Measurements from ENCODE around the gene SLC35F3. TPM values are rescaled to one million over a fixed set of nuclear protein-coding genes. Genes with fewer than 3 reads are reported as not detected.
"Not testable (repeated sequence)": the region's sequence is repeated elsewhere in the genome, so short reads cannot be mapped to it uniquely, and the experiment has no call there.

SLC35F3 gene
- total RNA-seq, 3 donors from 2014 or later: 0.13 to 1.7 (median 0.76) TPM

DNA sequence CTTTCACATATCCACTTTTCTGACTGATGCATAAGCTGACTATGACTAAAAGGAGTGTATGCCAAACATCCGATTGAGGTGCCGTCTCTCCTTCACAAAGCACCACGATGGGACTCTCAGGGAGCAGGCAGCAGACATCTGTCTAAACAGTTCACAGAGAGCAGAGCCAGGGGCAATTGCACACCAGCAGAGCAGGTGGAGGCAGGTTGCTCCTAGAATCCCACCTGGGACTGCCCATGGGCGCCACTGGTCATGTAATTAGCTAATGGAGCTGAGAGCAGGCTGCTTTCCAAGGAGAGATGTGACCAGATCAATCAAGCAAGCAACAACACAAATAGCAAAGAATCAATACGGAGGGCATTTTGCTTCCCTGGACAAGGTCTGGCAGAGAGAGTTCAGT, 438.3 kb downstream of the SLC35F3 start:
- no peak overlapping the region for H3K4me3 Mint-ChIP-seq
- no peaks in the 10 kb centered on the region for H3K36me3 Mint-ChIP-seq (ENCODE audit: insufficient read depth)
- peaks cover 10% of the 10 kb centered on the region for H3K9me3 Mint-ChIP-seq
- peaks cover 2% of the 10 kb centered on the region for H3K27me3 Mint-ChIP-seq (ENCODE audit: low read depth)
- H3K4me1 Mint-ChIP-seq (ENCODE audit: low read depth): no peaks in the 10 kb centered on the region
- DNase-seq: no peak
- no peak for ATAC-seq

DNA sequence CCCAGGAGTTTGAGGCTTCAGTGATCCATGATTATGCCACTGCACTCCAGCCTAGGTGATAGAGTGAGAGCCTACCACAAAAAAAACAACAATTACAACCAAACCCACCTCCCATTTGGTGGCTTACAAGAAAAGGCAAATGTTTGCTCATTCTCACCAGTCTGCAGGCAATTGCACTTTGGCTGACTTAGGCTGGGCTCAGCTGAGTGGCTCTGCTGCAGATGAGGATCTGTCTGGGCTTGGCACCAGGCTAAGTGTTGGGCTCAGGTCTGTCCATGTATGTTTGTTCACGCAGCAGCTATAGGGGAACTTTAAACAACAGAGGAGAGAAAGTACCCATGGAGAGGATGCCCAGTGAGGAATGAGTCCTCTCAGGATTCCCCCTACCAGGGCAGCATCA, 440.8 kb downstream of the SLC35F3 start:
- Mint-ChIP-seq H3K36me3 (ENCODE audit: insufficient read depth) (no peaks in the 10 kb centered on the region), H3K4me1 (ENCODE audit: low read depth) (no peaks in the 10 kb centered on the region), H3K27me3 (ENCODE audit: low read depth) (peaks cover 6% of the 10 kb centered on the region), H3K9me3 (peaks cover 2% of the 10 kb centered on the region), H3K4me3 (no peak overlapping the region)
- no peak for DNase-seq
- ATAC-seq: no peak

- no peaks in the 10 kb centered on the region for H3K4me1 Mint-ChIP-seq (ENCODE audit: low read depth)
- H3K4me3 Mint-ChIP-seq: no peak overlapping the region
- H3K27me3 Mint-ChIP-seq (ENCODE audit: low read depth): peaks cover 8% of the 10 kb centered on the region
- ATAC-seq: no peak
- no peaks in the 10 kb centered on the region for H3K36me3 Mint-ChIP-seq (ENCODE audit: insufficient read depth)
- DNase-seq: no peak
- H3K9me3 Mint-ChIP-seq: no peaks in the 10 kb centered on the region
Measured at GRCh38 chr1:234348964-234349363, 444.5 kb downstream of the SLC35F3 start.

DNA sequence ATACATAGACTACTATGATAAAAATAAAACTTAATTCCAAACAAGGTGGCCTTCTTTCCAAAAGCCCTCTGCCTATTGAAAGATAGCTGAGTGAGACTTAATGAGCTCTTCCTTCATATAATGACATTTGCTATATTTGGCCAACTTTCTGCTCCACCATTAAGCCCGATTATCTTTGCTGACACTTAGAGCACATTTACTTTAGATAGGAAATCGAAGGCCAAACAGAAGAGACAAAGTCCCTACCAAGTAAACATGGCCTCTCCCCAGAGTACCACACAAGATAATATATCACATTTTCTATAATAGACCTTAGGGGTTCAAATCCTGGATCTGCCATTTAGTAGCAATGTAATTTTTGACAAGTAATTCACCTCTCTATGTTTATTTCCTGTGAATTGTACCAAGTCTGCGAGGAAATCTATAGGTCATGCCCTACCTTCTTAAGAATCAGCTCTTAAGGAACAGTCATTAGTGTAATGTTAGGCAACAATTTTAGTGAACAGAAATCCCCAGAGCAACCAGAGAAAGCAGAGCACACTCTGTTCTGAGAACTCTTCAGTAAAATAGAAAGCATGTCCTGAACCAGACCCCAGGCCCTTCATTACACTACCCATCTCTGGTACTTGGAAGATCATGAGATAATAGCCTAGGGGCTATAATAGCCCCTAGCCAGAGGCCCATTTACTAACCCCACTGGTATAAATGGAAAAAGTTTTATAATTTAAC, 451.5 kb downstream of the SLC35F3 start:
- H3K4me3 Mint-ChIP-seq: peak overlapping the region; percentile 84
- ATAC-seq: peak in 1 of 2 donors; percentile 35
- no peaks in the 10 kb centered on the region for H3K9me3 Mint-ChIP-seq
- peaks cover 2% of the 10 kb centered on the region for H3K27me3 Mint-ChIP-seq (ENCODE audit: low read depth)
- H3K36me3 Mint-ChIP-seq (ENCODE audit: insufficient read depth): peaks cover 2% of the 10 kb centered on the region
- no peak for DNase-seq
- H3K4me1 Mint-ChIP-seq (ENCODE audit: low read depth): peaks cover 11% of the 10 kb centered on the region

GRCh38 chr1:234356615-234357269, 452.3 kb downstream of the SLC35F3 start:
- ATAC-seq (peak; percentile 66 to 79), DNase-seq (peak; percentile 38)
- H3K27me3 Mint-ChIP-seq (ENCODE audit: low read depth); H3K36me3 Mint-ChIP-seq (ENCODE audit: insufficient read depth); H3K9me3 Mint-ChIP-seq: not testable (repeated sequence)
- H3K4me3 Mint-ChIP-seq: peak overlapping the region; percentile 84
- peaks cover 14% of the 10 kb centered on the region for H3K4me1 Mint-ChIP-seq (ENCODE audit: low read depth)

- Mint-ChIP-seq H3K36me3 (ENCODE audit: insufficient read depth) (peaks cover 2% of the 10 kb centered on the region), H3K9me3 (no peaks in the 10 kb centered on the region), H3K4me3 (peak overlapping the region; percentile 84), H3K27me3 (ENCODE audit: low read depth) (no peaks in the 10 kb centered on the region), H3K4me1 (ENCODE audit: low read depth) (peaks cover 14% of the 10 kb centered on the region)
- no peak for ATAC-seq
- DNase-seq: no peak
Measured at GRCh38 chr1:234357831-234358230, 453.4 kb downstream of the SLC35F3 start.

GRCh38 chr1:234361102-234361603, 456.7 kb downstream of the SLC35F3 start:
- no peak for DNase-seq
- Mint-ChIP-seq H3K27me3 (ENCODE audit: low read depth) (no peaks in the 10 kb centered on the region), H3K36me3 (ENCODE audit: insufficient read depth) (peaks cover 2% of the 10 kb centered on the region), H3K9me3 (no peaks in the 10 kb centered on the region), H3K4me1 (ENCODE audit: low read depth) (peaks cover 10% of the 10 kb centered on the region), H3K4me3 (no peak overlapping the region)
- no peak for ATAC-seq

- DNase-seq (no peak), ATAC-seq (no peak)
- Mint-ChIP-seq H3K4me3 (no peak overlapping the region), H3K9me3 (no peaks in the 10 kb centered on the region), H3K27me3 (ENCODE audit: low read depth) (no peaks in the 10 kb centered on the region), H3K4me1 (ENCODE audit: low read depth) (peaks cover 9% of the 10 kb centered on the region), H3K36me3 (ENCODE audit: insufficient read depth) (peaks cover 2% of the 10 kb centered on the region)
Measured at GRCh38 chr1:234362558-234362957, 458.1 kb downstream of the SLC35F3 start.

DNA sequence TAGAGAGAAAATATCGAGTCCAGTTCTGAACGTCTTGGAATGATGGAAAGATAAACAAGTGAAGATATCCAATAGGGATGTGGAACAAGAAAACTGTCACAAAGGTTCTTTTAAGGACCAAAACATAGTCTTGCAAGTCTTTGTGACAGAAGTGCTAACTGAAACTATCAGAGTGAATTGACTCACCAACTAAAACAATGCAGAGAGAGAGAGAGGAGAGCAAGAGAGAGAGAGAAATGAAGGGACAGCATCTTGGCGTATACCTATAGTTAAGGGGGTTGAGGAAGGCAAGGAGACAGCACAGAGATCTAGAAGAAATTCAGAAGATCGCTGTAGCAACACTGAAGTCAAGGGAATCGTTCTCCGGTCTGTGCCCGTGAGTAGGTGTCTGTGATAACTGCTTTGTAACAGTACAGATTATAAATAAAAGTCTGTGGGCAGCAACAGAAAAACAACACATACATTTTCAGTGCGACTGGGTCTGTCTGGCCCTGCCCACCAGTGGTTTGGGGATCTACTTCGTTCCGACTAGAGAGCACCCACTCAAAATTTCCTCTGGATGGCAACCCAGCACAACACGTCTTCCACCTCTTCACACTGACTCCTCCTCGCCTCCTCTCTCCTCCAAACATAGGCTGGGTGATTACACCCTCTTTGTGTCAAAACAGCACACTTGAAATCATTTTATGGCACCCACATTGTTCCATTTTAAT, 464.0 kb downstream of the SLC35F3 start:
- Mint-ChIP-seq H3K9me3 (no peaks in the 10 kb centered on the region), H3K4me1 (ENCODE audit: low read depth) (peaks cover 36% of the 10 kb centered on the region), H3K36me3 (ENCODE audit: insufficient read depth) (no peaks in the 10 kb centered on the region), H3K4me3 (peak overlapping the region; percentile 42), H3K27me3 (ENCODE audit: low read depth) (no peaks in the 10 kb centered on the region)
- ATAC-seq (peak; percentile 11 to 18), DNase-seq (peak; percentile 7)

DNA sequence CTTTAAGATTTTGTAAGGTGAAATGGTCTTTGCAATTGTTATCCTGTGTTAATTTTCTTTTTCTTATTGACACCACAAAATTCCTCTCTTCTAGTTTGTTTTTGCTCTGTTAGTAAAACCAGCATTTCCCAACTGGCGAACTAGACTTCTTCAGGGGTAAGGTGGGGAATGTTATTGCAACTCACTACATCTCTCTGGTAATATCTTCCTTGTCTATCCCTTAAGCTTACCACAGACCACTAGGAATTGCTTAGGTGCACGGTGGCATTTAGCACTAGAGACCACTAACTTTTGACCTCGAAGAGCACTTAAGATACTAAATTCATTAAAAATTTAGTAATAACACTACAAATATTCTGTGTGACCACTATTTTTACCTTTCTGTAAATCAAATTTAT, 464.6 kb downstream of the SLC35F3 start:
- no peak for DNase-seq
- no peak for ATAC-seq
- Mint-ChIP-seq H3K36me3 (ENCODE audit: insufficient read depth) (no peaks in the 10 kb centered on the region), H3K9me3 (no peaks in the 10 kb centered on the region), H3K4me3 (peak overlapping the region; percentile 42), H3K27me3 (ENCODE audit: low read depth) (no peaks in the 10 kb centered on the region), H3K4me1 (ENCODE audit: low read depth) (peaks cover 38% of the 10 kb centered on the region)

DNA sequence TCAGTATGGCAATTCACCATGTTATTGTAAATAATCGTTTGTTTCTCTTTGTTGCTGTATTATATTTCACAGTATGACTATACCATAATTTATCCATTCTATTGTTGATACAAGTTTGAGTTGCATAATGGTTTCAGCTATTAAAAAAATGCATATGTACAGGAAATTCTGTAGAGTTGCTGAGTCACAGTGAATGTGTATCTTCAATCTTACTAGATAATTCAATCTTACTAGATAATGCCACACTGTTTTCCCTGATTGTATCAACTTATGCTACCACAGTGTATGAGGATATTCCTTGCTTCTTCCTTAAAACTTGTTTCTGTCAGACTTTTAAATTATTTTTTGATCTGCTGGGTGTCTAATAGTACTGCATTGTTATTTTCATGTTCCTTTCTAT, 465.3 kb downstream of the SLC35F3 start:
- no peak overlapping the region for H3K4me3 Mint-ChIP-seq
- no peak for ATAC-seq

GRCh38 chr1:234371414-234371813, 466.9 kb downstream of the SLC35F3 start:
- no peaks in the 10 kb centered on the region for H3K9me3 Mint-ChIP-seq
- peaks cover 14% of the 10 kb centered on the region for H3K36me3 Mint-ChIP-seq (ENCODE audit: insufficient read depth)
- DNase-seq: no peak
- no peaks in the 10 kb centered on the region for H3K27me3 Mint-ChIP-seq (ENCODE audit: low read depth)
- ATAC-seq: no peak
- peak overlapping the region; percentile 88 for H3K4me3 Mint-ChIP-seq
- H3K4me1 Mint-ChIP-seq (ENCODE audit: low read depth): peaks cover 58% of the 10 kb centered on the region

More for the DNA sequence above, 465.3 kb downstream of the SLC35F3 start:
- H3K27me3 Mint-ChIP-seq (ENCODE audit: low read depth): no peaks in the 10 kb centered on the region
- H3K4me1 Mint-ChIP-seq (ENCODE audit: low read depth): peaks cover 46% of the 10 kb centered on the region
- no peak for DNase-seq
- no peaks in the 10 kb centered on the region for H3K9me3 Mint-ChIP-seq
- peaks cover 5% of the 10 kb centered on the region for H3K36me3 Mint-ChIP-seq (ENCODE audit: insufficient read depth)

GRCh38 chr1:234372011-234372757, 467.7 kb downstream of the SLC35F3 start:
- ATAC-seq (no peak), DNase-seq (no peak)
- Mint-ChIP-seq H3K4me3 (peak overlapping the region; percentile 88), H3K4me1 (ENCODE audit: low read depth) (peaks cover 62% of the 10 kb centered on the region), H3K27me3 (ENCODE audit: low read depth) (no peaks in the 10 kb centered on the region), H3K9me3 (no peaks in the 10 kb centered on the region), H3K36me3 (ENCODE audit: insufficient read depth) (peaks cover 19% of the 10 kb centered on the region)
